Stimulated activated CD8-positive, alpha-beta memory T cell treated with anti-CD3 and anti-CD28 coated beads, Interleukin-12 subunit alpha, Interleukin-12 subunit beta, amount 100 ng/mL, for 1 hour (primary cell): ENCODE results near the gene TEX14.
A peak's percentile ranks its signal among the peaks of the same experiment; 100 is the strongest.
"Not testable (repeated sequence)": the region's sequence is repeated elsewhere in the genome, so short reads cannot be mapped to it uniquely, and the experiment has no call there.

Experiments
- DNase-seq: peaks from one replicate; pipeline ENCODE4 v3.0.0-alpha.2; 2020; ENCODE audit warnings: low read depth

Gene TEX14

GRCh38 chr17:58688521-58688920 lies 3.3 kb downstream of the TEX14 start:
- DNase-seq, result no peak

GRCh38 chr17:58686980-58687379 lies 4.9 kb downstream of the TEX14 start:
- no peak for DNase-seq

GRCh38 chr17:58684462-58684861 lies 7.4 kb downstream of the TEX14 start:
- DNase-seq, result not testable (repeated sequence)

- no peak for DNase-seq
Measured at GRCh38 chr17:58684003-58684402, 7.8 kb downstream of the TEX14 start.

GRCh38 chr17:58680038-58680369 lies 11.8 kb downstream of the TEX14 start:
- no peak for DNase-seq

GRCh38 chr17:58679263-58680037 lies 12.4 kb downstream of the TEX14 start:
- no peak for DNase-seq

- not testable (repeated sequence) for DNase-seq
Measured at GRCh38 chr17:58678287-58678686, 13.6 kb downstream of the TEX14 start.

- no peak for DNase-seq
Measured at GRCh38 chr17:58677194-58677880, 14.5 kb downstream of the TEX14 start.

GRCh38 chr17:58671969-58672368 lies 19.9 kb downstream of the TEX14 start:
- no peak for DNase-seq

GRCh38 chr17:58669853-58670252 lies 22.0 kb downstream of the TEX14 start:
- no peak for DNase-seq

- no peak for DNase-seq
Measured at GRCh38 chr17:58668598-58668935, 23.3 kb downstream of the TEX14 start.

GRCh38 chr17:58667934-58668597 lies 23.8 kb downstream of the TEX14 start:
- no peak for DNase-seq

- DNase-seq, result no peak
Measured at GRCh38 chr17:58666858-58667267, 25.0 kb downstream of the TEX14 start.

- DNase-seq, result no peak
Measured at GRCh38 chr17:58665946-58666857, 25.6 kb downstream of the TEX14 start.

- DNase-seq, result no peak
Measured at GRCh38 chr17:58664302-58664701, 27.5 kb downstream of the TEX14 start.

GRCh38 chr17:58661499-58661898 lies 30.3 kb downstream of the TEX14 start:
- no peak for DNase-seq

- no peak for DNase-seq
Measured at GRCh38 chr17:58660621-58661020, 31.2 kb downstream of the TEX14 start.

- not testable (repeated sequence) for DNase-seq
Measured at GRCh38 chr17:58659714-58660084, 32.1 kb downstream of the TEX14 start.

GRCh38 chr17:58658804-58659713 lies 32.8 kb downstream of the TEX14 start:
- DNase-seq, result peak; percentile 63

- DNase-seq, result not testable (repeated sequence)
Measured at GRCh38 chr17:58657962-58658803, 33.7 kb downstream of the TEX14 start.
